SW 1271 (cell line): ENCODE results near the gene HSPB6.
A peak's percentile ranks its signal among the peaks of the same experiment; 100 is the strongest.

Experiments
- DNase-seq, 2 experiments: peaks; one replicate each; lab custom pipeline; 2025; lab: John Stamatoyannopoulos, UW

HSPB6 gene

DNA sequence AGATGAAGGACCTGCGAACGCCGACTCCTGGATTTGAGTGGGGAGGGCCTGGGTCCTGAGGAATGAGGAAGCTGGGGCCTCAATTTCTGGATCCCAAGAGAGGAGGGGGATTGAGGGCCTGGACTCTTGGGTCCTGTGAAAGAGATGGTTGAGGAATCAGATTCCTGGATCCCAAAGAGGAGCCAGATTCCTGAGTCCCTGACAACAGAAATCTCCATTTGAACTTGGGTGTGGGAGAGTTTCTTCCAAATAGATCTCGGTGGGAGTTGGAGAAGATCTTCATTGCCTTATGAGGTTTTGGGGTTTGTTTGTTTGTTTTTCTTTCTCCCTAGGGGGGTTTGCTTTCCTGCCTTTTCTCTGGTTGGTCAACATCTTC, 10.8 kb downstream of the HSPB6 start:
- DNase-seq: no peak

DNA sequence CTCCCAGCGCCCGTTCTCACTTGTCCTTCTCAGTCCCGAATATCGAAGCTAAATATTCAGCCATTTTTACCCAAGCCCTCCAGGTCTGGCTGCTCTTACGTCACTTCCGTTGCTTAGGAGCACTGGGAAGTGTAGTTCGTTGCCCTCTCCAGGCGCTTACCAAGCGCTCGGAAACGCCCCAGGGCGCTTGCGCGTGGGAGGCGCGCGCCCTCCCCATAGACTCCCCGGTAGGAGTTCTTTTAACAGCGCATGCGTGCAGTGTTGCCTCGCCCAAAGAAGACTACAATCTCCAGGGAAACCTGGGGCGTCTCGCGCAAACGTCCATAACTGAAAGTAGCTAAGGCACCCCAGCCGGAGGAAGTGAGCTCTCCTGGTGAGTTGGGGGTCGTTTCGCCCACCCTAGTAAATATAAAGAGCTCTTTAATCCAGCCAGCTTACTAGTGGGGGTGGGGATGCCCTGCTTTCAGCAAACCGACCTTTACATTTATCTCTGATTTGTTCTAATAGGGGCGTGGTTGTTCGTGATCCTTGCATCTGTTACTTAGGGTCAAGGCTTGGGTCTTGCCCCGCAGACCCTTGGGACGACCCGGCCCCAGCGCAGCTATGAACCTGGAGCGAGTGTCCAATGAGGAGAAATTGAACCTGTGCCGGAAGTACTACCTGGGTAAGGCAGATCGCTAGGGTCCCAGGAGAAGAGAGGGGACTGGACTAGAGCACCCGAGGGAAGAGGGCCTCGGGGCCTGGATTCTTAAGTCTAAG, 11.3 kb downstream of the HSPB6 start, which contains the start of the genes PSENEN and U2AF1L4:
Gene PSENEN, plus strand, starts transcription at position 324 of the 759 bp plus-strand sequence. Its CDS starts 280 bp downstream, at position 604.
Gene U2AF1L4, minus strand, starts transcription at position 91 of the 759 bp plus-strand sequence. Its CDS starts 27 bp downstream, at position 64.
- DNase-seq: peak; percentile 94 to 96

DNA sequence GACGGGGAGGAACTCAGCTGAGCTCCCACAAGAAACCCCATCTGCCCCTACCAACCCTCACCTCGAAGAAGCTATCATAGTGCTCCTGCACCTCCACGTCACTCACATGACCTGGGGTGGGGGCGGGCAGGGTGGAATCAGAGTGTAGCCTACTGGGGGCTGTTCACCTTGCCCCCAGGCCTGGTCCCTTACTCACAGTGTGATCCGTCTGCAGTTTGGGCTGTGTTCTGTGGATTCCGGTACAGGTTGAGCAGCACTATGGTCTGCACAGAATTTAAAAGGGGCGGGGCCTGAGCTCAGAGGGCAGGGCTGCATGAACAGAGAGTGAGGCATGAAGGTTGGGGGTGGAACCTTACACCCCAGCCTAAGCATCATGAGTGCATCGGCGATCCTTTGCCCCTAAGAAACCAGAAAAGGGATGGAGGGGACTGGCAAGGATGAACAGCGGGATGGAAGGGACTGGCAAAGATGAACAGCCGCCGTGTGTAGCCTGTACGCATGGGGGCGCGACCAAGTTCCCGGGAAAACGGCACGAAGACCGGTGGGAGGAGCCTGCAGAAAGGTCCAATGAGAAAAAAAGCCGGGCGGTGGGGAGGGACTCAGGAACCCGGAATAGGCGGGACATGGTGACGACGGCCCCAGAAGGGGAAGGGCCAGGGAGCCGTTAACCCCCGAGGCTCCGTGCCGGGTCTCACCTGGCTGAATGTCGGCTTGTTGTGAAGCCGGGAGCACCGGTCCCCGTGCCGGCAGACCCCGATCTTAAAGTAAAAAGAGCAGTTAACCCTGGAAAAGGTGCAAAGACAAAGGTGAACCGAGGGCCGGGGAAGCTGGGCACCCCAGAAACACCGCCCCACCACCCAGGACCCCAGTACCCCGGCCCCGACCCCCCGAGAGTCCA, 12.2 kb downstream of the HSPB6 start:
- peak; percentile 72 to 91 for DNase-seq

DNA sequence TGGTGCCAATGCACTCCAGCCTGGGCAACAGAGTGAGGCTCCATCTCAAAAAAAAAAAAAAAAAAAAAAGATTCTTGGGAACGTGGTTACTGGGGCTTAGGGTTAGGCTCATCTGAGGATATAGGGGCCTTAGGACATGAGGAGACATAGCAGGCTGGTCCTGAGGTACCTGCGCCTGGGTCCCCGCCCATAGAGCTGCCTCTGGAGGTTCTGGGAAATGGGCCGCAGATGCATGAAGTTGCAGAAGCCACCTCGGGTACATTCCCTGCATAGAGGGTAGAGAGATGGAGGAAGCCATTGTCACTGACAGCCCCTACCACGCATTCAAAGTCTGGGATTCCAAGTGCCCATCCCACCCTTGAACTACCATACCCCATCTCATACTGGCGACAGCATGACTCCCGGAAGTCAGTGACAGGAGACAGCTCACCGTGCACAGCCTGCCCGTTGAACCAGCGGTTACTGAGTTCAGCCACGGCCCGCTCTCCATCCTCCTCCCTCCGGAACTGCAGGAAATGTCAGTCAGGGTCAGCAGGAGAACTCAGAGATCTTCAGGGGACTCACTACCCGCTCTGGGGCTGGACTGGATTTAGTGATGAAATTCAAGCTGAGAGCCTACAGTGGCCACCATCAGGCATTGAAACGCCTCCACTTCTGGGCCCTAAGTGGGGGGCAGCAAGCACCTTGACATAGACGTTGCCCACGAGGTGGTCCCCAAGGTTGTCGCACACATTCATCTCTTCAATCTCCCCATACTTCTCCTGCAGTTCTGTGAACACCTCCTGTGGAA, 13.0 kb downstream of the HSPB6 start:
- DNase-seq: no peak

DNA sequence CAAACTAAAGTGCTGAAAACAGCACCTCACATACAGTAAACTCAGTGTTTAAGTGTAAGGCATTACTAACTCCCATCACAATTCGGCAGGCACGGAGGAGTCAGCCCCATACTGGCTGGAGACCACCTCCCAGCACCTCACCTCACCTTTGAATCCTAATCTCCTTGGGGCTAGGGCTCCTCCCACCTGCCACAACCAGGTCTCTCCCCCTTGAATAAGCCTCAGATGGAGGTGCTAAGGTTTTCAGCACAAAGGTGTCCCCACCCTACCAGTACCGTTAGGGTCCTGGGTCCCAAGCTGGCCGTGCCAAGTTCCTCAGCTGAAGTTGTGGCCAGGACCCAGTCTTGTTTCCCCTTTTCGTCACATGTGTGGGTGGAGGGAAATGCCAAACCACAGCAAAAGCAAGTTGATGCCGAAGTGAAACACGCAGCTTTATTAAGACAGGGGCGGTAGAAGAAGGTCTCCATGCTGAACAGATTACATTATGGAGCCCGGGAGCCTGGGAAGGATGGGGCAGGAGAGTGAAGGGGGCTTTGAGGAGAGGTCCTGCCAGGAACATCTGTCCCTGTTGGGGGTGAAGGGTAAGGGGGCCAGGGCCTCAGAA, 14.6 kb downstream of the HSPB6 start, which contains the start of gene IGFLR1:
Gene IGFLR1, minus strand, starts transcription at position 332 of the 604 bp plus-strand sequence. CDS start 1,272 bp downstream, outside the sequence.
- DNase-seq: no peak

DNA sequence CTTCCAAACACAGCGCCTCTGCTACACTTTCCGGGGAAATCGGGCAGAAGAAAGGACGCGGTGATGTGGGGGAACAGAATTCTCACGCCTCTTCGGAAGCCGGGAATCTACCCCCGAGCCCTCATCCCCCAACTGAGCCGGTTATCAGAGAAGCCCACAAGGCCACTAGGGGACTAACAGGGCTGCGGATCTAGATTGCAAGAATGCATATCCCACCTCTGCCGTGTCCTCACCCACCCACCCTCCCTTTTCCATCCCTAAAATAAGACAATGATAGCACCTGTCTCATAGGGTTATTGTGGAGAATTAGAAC, 15.7 kb downstream of the HSPB6 start:
- DNase-seq: no peak

DNA sequence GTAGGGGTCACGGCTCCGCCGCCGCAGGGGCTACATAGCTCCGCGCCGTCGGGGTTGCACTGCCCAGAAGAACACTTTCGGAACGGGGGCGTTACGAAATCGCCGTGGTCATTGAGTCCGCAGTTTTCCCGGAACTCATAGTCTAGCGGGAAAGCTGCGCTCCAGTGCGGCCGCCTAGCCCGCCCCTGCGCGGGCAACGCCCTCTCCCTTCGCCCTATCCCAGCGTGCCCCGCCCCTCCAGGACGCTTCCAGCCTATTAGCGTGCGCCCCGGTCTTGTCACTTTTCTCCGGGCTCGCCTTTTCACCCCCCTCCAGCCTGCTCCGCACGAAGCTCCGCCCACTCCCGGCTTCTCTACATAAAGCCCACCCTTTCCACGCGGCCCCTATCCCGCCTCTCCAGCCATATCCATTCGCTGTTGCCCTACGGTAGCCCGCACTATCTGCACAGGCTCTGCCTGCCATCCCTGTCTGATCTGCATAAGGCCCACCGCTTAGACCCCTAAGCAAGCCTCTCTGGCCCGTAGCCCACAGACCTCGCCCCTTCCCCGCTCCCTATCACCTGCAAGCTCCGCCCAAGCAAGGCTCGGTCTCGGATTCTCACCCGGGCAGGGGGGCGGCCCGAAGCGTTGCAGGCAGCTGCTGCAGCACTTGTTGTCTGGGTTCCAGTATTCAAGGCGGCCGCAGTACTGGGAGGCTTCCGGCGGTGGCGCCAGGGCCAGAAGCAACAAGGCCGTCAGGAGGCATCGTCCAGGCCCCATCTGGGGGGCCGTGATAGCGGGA, 16.2 kb downstream of the HSPB6 start:
- DNase-seq: peak; percentile 88 to 89

DNA sequence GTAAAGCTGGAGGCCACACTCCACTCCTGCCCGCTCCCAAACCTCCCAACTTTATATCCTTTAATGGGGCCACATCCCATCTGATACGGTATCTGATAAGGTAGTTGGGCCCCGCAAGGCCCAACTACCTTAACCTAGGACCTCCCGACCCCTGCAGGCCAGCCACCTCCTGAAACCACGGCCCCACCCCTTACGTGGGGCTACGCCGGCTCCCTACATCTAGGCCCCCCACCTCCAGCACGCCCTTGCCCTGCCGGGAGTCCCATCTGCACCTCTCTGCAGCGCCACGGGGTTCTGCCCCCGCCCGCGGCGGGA, 16.8 kb downstream of the HSPB6 start:
- DNase-seq: no peak

DNA sequence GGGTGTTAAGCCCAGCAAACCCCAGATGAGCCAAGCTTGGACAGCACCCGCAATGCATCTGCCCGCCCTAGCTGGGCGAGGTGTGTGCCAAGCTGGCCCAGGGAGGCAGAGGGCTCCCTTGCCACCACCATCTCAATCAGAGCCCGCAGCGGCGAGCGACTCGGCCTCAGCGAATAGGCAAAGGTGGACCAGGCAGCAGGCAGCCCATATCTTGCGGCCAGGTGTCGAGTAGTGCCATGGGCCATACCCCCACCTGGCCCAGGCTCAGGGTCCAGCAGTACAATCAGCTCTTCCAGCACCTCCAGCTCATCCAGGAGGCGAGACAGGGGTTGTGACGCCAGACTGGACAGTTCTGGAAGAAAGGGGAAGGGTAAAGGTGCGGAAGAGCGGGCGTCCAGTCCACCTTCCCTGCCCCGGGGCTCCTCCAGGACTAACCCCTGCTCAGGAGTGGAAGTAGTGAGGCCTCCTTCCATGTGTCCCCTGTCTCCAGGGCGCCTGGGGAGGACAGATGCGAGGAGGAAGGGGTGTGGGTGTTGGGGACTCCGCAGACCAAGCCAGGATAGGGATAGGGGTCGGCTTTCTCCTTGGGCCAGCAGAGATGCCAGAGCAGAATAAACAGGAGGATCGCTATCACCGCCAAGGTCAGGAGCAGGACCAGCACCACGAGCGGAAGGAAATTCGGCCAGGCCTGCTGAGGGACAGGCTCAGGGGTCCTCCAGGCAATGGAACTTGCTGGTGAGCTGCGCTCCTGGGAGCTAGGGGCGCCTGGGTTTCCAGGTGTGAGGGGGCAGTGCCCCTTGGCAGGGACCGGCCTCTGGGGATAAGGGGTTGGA, 17.3 kb downstream of the HSPB6 start:
- DNase-seq: no peak

DNA sequence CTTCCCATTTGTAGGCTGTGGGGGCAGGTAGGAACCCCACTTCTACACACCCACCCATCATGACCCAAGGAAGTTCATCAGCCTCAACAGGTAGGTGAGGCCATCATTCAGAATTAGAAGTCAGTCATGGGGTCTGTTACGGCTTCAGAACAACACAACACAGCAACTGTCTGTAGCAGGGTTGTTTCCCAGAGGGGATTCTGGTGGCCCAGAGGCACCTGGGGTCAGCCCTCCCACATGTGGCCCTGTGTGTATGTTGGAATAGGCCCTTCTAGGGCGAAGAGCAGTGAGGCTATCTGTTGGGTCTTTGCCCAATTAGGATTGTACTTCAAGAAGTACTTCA, 18.0 kb downstream of the HSPB6 start:
- no peak for DNase-seq

DNA sequence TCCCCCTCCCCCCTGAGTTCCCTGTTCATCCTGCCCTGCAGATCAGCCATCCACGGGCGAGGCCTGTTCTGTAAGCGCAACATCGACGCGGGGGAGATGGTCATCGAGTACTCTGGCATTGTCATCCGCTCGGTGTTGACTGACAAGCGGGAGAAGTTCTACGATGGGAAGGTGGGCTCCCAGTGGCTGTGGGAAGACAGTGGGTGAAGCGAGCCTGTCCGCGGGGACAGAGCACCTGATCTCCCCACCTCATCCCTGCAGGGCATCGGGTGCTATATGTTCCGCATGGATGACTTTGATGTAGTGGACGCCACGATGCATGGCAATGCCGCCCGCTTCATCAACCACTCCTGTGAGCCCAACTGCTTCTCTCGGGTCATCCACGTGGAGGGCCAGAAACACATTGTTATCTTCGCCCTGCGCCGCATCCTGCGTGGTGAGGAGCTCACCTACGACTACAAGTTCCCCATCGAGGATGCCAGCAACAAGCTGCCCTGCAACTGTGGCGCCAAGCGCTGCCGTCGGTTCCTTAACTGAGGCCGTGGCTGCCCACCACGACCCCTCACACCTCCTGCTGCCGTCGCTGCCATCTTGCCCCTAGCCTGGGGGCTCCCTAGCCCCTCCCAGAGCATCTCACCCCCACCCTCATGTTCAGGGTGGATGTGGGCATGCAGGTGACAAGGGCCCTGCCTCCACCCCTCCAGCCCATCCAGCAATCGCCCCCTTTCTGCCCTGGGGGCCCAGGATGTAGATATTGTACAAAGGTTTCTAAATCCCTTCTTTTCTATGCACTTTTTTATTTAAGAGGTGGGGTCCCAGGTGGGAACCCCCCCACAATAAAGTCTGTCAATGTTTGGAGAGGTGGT, 18.6 kb downstream of the HSPB6 start:
- DNase-seq: no peak

DNA sequence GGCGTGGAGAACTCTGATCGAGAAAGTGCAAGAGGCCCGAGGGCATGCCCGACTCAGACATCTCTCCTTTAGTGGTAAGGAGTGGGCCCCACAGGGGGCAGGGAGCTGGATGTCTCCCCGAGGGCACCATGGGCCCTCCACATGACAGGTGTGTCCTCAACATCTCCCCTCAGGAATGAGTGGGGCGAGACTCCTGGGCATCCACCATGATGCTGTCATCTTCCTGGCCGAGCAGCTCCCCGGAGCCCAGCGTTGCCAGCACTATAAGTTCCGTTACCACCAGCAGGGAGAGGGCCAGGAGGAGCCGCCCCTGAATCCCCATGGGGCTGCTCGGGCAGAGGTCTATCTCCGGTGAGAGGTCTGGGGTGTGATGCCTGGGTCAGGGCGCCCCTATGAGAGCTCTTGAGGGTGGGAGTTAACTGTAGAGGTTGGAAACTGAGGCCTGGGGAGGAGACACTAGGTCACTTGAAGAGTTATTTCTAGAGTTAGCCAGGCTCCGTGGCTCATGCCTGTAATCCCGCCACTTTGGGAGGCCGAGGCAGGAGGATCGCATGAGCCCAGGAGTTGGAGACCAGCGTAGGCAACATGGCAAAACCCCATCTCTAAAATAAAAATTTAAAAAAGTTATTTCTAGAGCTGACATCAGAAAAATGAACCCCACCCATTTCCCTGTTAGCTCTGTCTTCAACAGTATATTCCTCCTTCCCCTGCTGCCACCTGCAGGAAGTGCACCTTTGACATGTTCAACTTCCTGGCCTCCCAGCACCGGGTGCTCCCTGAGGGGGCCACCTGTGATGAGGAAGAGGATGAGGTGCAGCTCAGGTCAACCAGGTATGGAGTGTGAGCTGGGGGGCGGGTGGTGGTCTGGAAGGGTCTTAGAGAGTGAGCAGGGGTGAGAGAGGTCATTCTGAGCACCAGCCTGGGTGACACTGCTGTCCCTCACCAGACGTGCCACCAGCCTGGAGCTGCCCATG, 19.6 kb downstream of the HSPB6 start:
- peak in 1 of 2 experiments; percentile 20 for DNase-seq

DNA sequence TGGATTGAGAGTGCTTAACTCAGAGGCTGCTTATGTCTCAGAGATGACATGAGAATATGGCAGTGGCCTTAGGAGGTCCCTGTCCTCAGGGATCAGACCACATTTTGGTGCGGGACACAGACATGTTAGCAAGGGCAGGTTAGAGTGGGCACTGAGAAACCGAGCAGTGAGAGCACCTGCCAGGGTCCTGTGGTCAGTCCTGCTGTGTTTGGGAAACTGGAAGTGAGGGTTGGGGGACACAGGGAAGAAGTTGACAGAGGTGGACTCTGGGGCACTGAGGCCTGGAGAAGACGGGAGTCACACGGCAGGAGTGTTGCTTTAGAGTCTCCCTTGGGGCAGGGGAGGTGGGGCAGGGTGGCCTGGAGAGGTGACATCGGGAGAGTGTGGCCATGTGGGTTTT, 21.9 kb downstream of the HSPB6 start:
- DNase-seq: no peak

DNA sequence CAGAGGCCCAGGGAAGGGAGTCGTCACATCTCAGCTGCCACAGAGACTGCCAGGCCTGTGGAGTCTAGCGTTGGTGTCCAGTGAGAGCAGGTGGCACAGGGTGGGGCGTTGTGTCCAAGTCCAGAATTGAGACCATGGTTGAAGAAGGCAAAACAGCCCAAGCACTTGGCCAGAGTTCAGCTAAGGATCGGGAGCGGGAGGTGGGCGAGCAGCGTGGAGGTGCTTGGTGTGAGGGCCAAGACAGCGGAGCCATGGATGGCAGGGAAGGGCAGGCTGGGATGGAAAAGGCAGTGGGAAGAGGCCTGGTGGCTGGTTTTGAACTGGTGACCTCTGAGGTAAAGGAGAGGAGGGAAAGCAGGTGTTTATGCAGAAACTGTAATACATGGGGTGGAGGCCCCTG, 22.6 kb downstream of the HSPB6 start:
- DNase-seq: no peak

DNA sequence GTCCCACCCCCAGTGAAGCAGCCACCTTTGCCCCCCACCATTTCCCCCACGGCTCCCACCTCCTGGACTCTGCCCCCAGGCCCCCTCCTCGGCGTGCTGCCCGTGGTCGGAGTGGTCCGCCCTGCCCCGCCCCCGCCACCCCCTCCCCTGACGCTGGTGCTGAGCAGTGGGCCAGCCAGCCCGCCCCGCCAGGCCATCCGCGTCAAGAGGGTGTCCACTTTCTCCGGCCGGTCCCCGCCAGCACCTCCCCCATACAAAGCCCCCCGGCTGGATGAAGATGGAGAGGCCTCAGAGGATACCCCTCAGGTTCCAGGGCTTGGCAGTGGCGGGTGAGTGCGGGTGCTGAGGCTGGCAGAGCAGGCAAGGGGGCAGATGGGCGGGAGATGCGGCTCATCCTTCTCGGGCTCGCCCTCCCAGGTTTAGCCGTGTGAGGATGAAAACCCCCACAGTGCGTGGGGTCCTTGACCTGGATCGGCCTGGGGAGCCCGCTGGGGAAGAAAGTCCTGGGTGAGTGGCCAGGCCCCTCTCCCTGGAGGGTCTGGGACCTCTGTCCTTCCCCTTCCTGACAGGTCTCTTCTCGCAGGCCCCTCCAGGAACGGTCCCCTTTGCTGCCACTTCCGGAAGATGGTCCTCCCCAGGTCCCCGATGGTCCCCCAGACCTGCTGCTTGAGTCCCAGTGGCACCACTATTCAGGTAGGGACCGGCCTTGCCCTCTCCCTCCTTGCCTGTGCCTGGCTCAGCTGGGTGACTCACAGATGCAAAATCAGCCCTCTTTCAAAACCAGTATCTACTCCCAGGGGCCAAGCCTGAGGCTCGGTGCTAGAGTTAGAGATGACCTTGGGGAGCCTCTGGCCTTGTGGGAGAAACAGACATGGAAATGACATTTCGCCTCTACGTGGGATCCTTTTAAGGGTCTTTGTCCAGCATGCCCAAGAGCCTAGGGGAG, 23.4 kb downstream of the HSPB6 start:
- DNase-seq: no peak

DNA sequence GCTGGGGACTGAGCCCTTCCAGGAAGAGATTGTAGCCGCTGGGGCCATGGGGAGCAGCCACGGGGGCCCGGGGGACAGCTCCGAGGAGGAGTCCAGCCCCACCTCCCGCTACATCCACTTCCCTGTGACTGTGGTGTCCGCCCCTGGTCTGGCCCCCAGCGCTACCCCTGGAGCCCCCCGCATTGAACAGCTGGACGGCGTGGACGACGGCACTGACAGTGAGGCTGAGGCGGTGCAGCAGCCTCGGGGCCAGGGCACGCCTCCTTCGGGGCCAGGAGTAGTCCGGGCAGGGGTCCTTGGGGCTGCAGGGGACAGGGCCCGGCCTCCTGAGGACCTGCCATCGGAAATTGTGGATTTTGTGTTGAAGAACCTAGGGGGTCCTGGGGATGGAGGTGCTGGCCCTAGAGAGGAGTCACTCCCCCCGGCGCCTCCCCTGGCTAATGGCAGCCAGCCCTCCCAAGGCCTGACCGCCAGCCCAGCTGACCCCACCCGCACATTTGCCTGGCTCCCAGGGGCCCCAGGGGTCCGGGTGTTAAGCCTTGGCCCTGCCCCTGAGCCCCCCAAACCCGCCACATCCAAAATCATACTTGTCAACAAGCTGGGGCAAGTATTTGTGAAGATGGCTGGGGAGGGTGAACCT, 24.2 kb downstream of the HSPB6 start:
- no peak for DNase-seq
